Adipocyte (in vitro differentiated cells): ENCODE data around the gene EFNA3.
"Not testable (repeated sequence)": the region's sequence is repeated elsewhere in the genome, so short reads cannot be mapped to it uniquely, and the experiment has no call there.

Experiments used
- DNase-seq: peaks from one replicate; pipeline ENCODE4 v3.0.0-alpha.2; 2015; ENCODE audit warnings: low read depth
- H3K27me3 ChIP-seq: replicated peaks from 2 replicates; pipeline ENCODE4 v1.7.0; 2013; ENCODE audit warnings: mild to moderate bottlenecking, low read length, moderate library complexity; ENCODE audit not compliant: control insufficient read depth, insufficient read depth
- H3K36me3 ChIP-seq: 2 replicates; pipeline ENCODE4 v1.7.0; 2013; ENCODE audit warnings: low read length, mild to moderate bottlenecking, moderate library complexity; ENCODE audit not compliant: control insufficient read depth, insufficient read depth, severe bottlenecking
- H3K4me1 ChIP-seq: 2 replicates; pipeline ENCODE4 v1.7.0; 2013; ENCODE audit warnings: mild to moderate bottlenecking, low read length, moderate library complexity; ENCODE audit not compliant: control insufficient read depth, insufficient read depth
- H3K4me3 ChIP-seq: 2 replicates; pipeline ENCODE4 v1.7.0; 2013; ENCODE audit warnings: mild to moderate bottlenecking, low read length, moderate library complexity
- H3K9ac ChIP-seq: 2 replicates; pipeline ENCODE4 v1.7.0; 2013; ENCODE audit warnings: mild to moderate bottlenecking, low read length, moderate library complexity
- H3K9me3 ChIP-seq: 2 replicates; pipeline ENCODE4 v1.7.0; 2013; ENCODE audit warnings: mild to moderate bottlenecking, low read length, moderate library complexity; ENCODE audit not compliant: control insufficient read depth

EFNA3 gene

GRCh38 chr1:155110381-155110780 lies 31.7 kb downstream of the EFNA3 start:
- Histone ChIP-seq H3K4me1 (peaks cover 18% of the 10 kb centered on the region), H3K4me3 (no peak overlapping the region), H3K9ac (no peak overlapping the region), H3K36me3 (no peaks in the 10 kb centered on the region), H3K27me3 (peaks cover 16% of the 10 kb centered on the region), H3K9me3 (no peaks in the 10 kb centered on the region)
- DNase-seq = no peak

GRCh38 chr1:155110826-155111225 lies 32.2 kb downstream of the EFNA3 start:
- Histone ChIP-seq H3K9ac (no peak overlapping the region), H3K4me1 (peaks cover 13% of the 10 kb centered on the region), H3K36me3 (no peaks in the 10 kb centered on the region), H3K4me3 (no peak overlapping the region), H3K9me3 (no peaks in the 10 kb centered on the region), H3K27me3 (peaks cover 16% of the 10 kb centered on the region)
- no peak for DNase-seq

DNA sequence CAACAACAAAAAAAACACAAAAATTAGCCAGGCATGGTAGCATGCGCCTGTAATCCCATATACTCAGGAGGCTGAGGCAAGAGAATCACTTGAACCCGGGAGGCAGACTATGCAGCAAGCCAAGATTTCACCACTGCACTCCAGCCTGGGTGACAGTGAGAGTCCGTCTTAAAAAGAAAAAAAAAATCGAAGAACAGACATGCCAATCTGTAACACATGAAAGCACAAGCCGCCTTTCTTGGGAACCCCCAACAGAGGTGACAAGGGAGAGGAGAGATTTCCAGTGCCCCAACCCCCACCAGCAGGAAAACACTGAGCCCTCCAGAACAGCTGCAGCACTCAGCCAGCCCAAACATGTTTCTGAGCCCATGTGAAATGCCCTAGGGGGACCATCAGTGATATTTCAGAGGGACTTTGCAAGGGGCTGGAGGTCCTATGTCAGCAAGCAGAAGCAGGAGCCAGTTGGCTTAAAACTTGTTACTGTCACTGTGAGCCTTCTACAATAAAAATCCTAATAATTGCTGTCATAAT lies 34.9 kb downstream of the EFNA3 start:
- Histone ChIP-seq H3K27me3 (peaks cover 21% of the 10 kb centered on the region), H3K4me1 (no peaks in the 10 kb centered on the region), H3K9me3 (no peaks in the 10 kb centered on the region), H3K9ac (no peak overlapping the region), H3K4me3 (no peak overlapping the region), H3K36me3 (no peaks in the 10 kb centered on the region)
- DNase-seq = no peak

GRCh38 chr1:155116113-155116764 lies 37.6 kb downstream of the EFNA3 start:
- H3K36me3 ChIP-seq = no peaks in the 10 kb centered on the region
- H3K4me1 ChIP-seq = no peaks in the 10 kb centered on the region
- H3K4me3 ChIP-seq = no peak overlapping the region
- DNase-seq = no peak
- no peak overlapping the region for H3K9ac ChIP-seq
- peaks cover 44% of the 10 kb centered on the region for H3K27me3 ChIP-seq
- H3K9me3 ChIP-seq = no peaks in the 10 kb centered on the region

DNA sequence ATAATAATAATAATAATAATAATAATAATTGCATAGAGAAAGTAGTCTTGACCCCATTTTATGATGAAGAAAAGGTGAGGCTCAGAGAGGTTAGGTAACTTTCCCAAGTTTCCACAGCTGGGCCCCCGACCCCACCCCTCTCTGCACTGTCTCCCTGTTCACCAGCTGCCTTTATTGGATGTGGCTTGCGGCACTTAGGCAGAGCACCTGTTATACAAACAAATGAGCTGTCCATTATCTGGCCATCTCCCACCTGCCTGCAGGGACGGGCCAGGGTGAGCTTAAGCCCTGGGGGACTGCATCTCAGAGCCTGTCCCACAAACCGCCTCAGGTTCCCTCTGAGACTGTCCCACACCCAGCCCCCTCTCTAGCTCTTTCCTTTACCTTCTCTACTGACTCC lies 39.0 kb downstream of the EFNA3 start:
- no peak overlapping the region for H3K4me3 ChIP-seq
- H3K9me3 ChIP-seq = no peaks in the 10 kb centered on the region
- H3K4me1 ChIP-seq = no peaks in the 10 kb centered on the region
- no peaks in the 10 kb centered on the region for H3K36me3 ChIP-seq
- H3K27me3 ChIP-seq = peaks cover 48% of the 10 kb centered on the region
- no peak overlapping the region for H3K9ac ChIP-seq
- no peak for DNase-seq

DNA sequence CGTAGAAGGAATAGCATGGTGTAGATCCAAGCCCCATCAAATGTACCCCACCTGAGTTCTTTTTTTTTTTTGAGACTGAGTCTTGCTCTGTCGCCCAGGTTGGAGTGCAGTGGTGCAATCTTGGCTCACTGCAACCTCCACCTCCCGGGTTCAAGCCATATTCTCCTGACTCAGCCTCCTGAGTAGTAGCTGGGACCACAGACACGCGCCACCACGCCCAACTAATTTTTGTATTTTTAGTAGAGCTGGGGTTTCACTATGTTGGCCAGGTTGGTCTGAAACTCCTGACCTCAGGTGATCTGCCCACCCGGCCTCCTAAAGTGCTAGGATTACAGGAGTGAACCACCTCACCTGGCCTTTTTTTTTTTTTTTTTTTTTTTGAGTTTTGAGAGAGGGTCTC lies 39.5 kb downstream of the EFNA3 start:
- not testable (repeated sequence) for H3K4me3 ChIP-seq, H3K9me3 ChIP-seq, H3K9ac ChIP-seq, DNase-seq, H3K4me1 ChIP-seq, H3K36me3 ChIP-seq
- H3K27me3 ChIP-seq = peaks cover 48% of the 10 kb centered on the region

DNA sequence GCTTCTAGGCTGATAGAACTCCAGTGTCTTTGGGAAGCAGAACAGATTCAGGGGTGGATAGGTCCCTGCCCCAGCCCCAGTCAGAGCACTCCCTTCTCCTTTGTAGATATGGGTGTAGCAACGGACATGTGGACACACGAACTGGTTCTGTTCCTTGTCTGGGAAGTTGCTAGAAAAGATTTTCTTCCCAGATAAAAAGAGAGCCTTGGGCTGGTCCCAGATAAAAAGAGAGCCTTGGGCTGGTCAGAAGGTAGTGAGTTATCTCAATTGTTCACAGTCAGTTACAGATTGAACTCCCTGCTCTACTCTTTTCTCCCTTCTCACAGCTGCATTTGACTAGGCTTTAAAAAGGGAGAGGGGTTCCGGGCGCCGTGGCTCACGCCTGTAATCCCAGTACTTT lies 41.6 kb downstream of the EFNA3 start:
- DNase-seq = no peak
- Histone ChIP-seq H3K36me3 (no peaks in the 10 kb centered on the region), H3K9me3 (no peaks in the 10 kb centered on the region), H3K4me3 (no peak overlapping the region), H3K27me3 (peaks cover 58% of the 10 kb centered on the region), H3K9ac (no peak overlapping the region), H3K4me1 (no peaks in the 10 kb centered on the region)

DNA sequence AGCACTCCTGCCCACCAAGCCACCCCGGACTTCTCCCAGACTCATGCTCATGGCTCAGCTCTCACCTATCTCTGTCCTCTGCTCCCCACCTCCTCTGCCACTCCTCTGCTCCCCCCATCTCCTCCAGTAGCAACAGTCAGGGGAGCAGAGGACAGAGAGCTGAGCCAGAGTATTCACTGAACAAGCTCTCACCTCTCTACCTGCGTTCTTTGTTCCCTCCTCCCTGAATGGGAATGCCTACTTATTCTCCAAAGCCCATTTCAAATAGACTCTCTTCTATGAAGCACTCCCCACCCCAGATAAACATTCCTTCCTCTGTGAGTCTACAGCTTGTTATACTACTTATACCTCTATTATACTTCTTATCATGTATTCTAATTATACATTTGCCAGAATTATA lies 42.6 kb downstream of the EFNA3 start:
- peaks cover 63% of the 10 kb centered on the region for H3K27me3 ChIP-seq

DNA sequence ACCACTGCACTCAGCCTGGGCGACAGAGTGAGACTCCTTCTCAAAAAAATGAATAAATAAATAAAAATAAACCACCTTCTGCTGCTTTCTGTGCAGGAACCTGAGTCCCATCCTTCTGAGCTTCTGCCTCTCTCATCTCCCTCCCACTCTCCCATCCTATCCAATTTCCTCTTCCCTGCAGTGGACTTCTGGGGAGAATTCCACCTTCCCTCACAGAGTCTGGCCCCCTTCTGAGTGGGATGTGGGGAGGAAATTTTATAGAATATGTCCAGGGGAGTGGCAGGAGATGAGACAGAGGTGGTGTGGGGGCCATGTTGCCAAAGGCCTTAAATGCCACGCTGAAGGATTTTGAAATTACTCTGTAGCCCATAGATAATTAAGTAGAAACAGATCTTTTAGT lies 43.7 kb downstream of the EFNA3 start:
- no peak for DNase-seq
- Histone ChIP-seq H3K9me3 (no peaks in the 10 kb centered on the region), H3K4me3 (no peak overlapping the region), H3K9ac (no peak overlapping the region), H3K27me3 (peaks cover 55% of the 10 kb centered on the region), H3K4me1 (peaks cover 15% of the 10 kb centered on the region), H3K36me3 (no peaks in the 10 kb centered on the region)

More for the DNA sequence above, 42.6 kb downstream of the EFNA3 start:
- H3K9me3 ChIP-seq = no peaks in the 10 kb centered on the region
- H3K36me3 ChIP-seq = no peaks in the 10 kb centered on the region
- no peak overlapping the region for H3K9ac ChIP-seq
- peaks cover 5% of the 10 kb centered on the region for H3K4me1 ChIP-seq
- no peak for DNase-seq
- H3K4me3 ChIP-seq = no peak overlapping the region

GRCh38 chr1:155123801-155124200 lies 45.2 kb downstream of the EFNA3 start:
- Histone ChIP-seq H3K9me3 (no peaks in the 10 kb centered on the region), H3K4me3 (no peak overlapping the region), H3K36me3 (no peaks in the 10 kb centered on the region), H3K9ac (no peak overlapping the region), H3K4me1 (peaks cover 27% of the 10 kb centered on the region), H3K27me3 (peaks cover 54% of the 10 kb centered on the region)
- no peak for DNase-seq

- no peak for DNase-seq
- Histone ChIP-seq H3K4me3 (no peak overlapping the region), H3K9me3 (no peaks in the 10 kb centered on the region), H3K27me3 (peaks cover 54% of the 10 kb centered on the region), H3K4me1 (peaks cover 36% of the 10 kb centered on the region), H3K36me3 (no peaks in the 10 kb centered on the region), H3K9ac (no peak overlapping the region)
Measured at GRCh38 chr1:155124503-155125463, 46.1 kb downstream of the EFNA3 start.
